SK-N-SH (cell line): ENCODE measurements around the gene CASP8AP2. TPM values are rescaled to one million over a fixed set of nuclear protein-coding genes. Genes with fewer than 3 reads are reported as not detected.

Experiments
- CTCF ChIA-PET: fragments of 300-600, 350-600 bp; formaldehyde crosslinking; extraction: SDS; loops from one replicate; lab custom pipeline; 2021; lab: Yijun Ruan, JAX
- POLR2A ChIA-PET: fragments of 350-600 bp; sonication (Branson Sonifier 250); formaldehyde crosslinking; extraction: SDS; loops from one replicate; lab custom pipeline; 2020; ENCODE audit warnings: antibody characterized with exemption, inconsistent platforms; lab: Yijun Ruan, JAX
- DNase-seq: peaks from one replicate; pipeline ENCODE4 v3.0.0; 2012
- H2AFZ ChIP-seq: fragments of 200-600 bp; sonication (generic); 2 replicates; pipeline ENCODE4 v1.8.1; 2016; ENCODE audit warnings: antibody characterized with exemption, mild to moderate bottlenecking, low read depth
- H3F3A ChIP-seq: fragments of 200-600 bp; sonication (generic); replicated peaks from 2 replicates; pipeline ENCODE3; 2016; ENCODE audit warnings: antibody characterized with exemption, mild to moderate bottlenecking; ENCODE audit not compliant: insufficient read depth
- H3K27ac ChIP-seq, 2 experiments: fragments of 200-500 bp in 1 of 2; fragments of 200-600 bp in 1 of 2; sonication (Bioruptor generic) in 1 of 2; sonication (generic), shearing (Covaris generic) in 1 of 2; 2 replicates each; pipeline versions ENCODE4 v1.5.1 to v1.6.1; 2014 to 2016; ENCODE audit warnings: low read depth in 2 of 2, inconsistent platforms in 1 of 2, low read length in 1 of 2, mild to moderate bottlenecking in 1 of 2, mixed read lengths in 1 of 2
- H3K27me3 ChIP-seq: fragments of 200-600 bp; sonication (generic), shearing (Covaris generic); 2 replicates; pipeline ENCODE4 v1.6.1; 2016; ENCODE audit warnings: mixed run types; ENCODE audit not compliant: insufficient read depth
- H3K36me3 ChIP-seq, 2 experiments: fragments of 200-500 bp in 1 of 2; fragments of 200-600 bp in 1 of 2; sonication (Bioruptor generic) in 1 of 2; sonication (generic) in 1 of 2; replicated peaks in 1 of 2; 2 replicates each; pipeline versions ENCODE3 to v1.5.1; 2014 to 2016; ENCODE audit warnings: low read length in 1 of 2, mild to moderate bottlenecking in 1 of 2; ENCODE audit not compliant: insufficient read depth in 2 of 2, control insufficient read depth in 1 of 2
- H3K4me1 ChIP-seq, 2 experiments: fragments of 200-500 bp in 1 of 2; fragments of 200-600 bp in 1 of 2; sonication (Bioruptor generic) in 1 of 2; sonication (generic), shearing (Covaris generic) in 1 of 2; 2 replicates each; pipeline versions ENCODE4 v1.5.1 to v1.6.1; 2014 to 2016; ENCODE audit warnings: low read depth in 1 of 2, low read length in 1 of 2, mixed run types in 1 of 2; ENCODE audit not compliant: insufficient read depth in 2 of 2, control insufficient read depth in 1 of 2
- H3K4me2 ChIP-seq: fragments of 200-600 bp; sonication (generic), shearing (Covaris generic); 2 replicates; pipeline ENCODE4 v1.6.1; 2017; ENCODE audit warnings: mixed run types
- H3K4me3 ChIP-seq, 2 experiments: fragments of 200-500 bp in 1 of 2; fragments of 200-600 bp in 1 of 2; sonication (Bioruptor generic) in 1 of 2; sonication (generic), shearing (Covaris generic) in 1 of 2; 2 replicates each; pipeline versions ENCODE4 v1.5.1 to v1.8.1; 2014 to 2016; ENCODE audit warnings: low read depth in 2 of 2, inconsistent platforms in 1 of 2, low read length in 1 of 2, mild to moderate bottlenecking in 1 of 2, mixed read lengths in 1 of 2, moderate library complexity in 1 of 2
- H3K79me2 ChIP-seq: fragments of 200-600 bp; sonication (generic); 2 replicates; pipeline ENCODE4 v1.8.1; 2017; ENCODE audit warnings: mild to moderate bottlenecking; ENCODE audit not compliant: insufficient read depth
- H3K9ac ChIP-seq: fragments of 200-600 bp; sonication (generic); 2 replicates; pipeline ENCODE4 v1.6.1; 2017; ENCODE audit warnings: mixed run types
- H3K9me2 ChIP-seq: fragments of 200-600 bp; sonication (generic); 2 replicates; pipeline ENCODE4 v1.6.1; 2017; ENCODE audit warnings: mixed run types
- H3K9me3 ChIP-seq: fragments of 200-600 bp; sonication (generic); 2 replicates; pipeline ENCODE4 v1.6.1; 2017; ENCODE audit warnings: mixed run types, mild to moderate bottlenecking, moderate library complexity
- H4K20me1 ChIP-seq: fragments of 200-600 bp; sonication (generic); 2 replicates; pipeline ENCODE4 v1.6.1; 2017; ENCODE audit warnings: mild to moderate bottlenecking, mixed run types; ENCODE audit not compliant: insufficient read depth
- CHD2 ChIP-seq: fragments of 150-350 bp; IDR thresholded peaks from 2 replicates; pipeline ENCODE4 v1.6.1; 2018; ENCODE audit warnings: low read length; ENCODE audit not compliant: partially characterized antibody
- EP300 ChIP-seq, 2 experiments: IDR thresholded peaks; 2 replicates each; pipeline versions ENCODE4 v1.4.0 to v1.6.1; 2012; ENCODE audit warnings: borderline replicate concordance in 1 of 2, low read depth in 1 of 2, low read length in 1 of 2
- EZH2phosphoT487 ChIP-seq: fragments of 200-600 bp; sonication (generic); IDR thresholded peaks from 2 replicates; pipeline ENCODE4 v1.6.1; 2017; ENCODE audit warnings: low read depth, mixed run types, mild to moderate bottlenecking, antibody characterized with exemption, moderate library complexity, borderline replicate concordance
- FOXJ3 ChIP-seq: sonication (generic); formaldehyde crosslinking; IDR thresholded peaks from 2 replicates; pipeline ENCODE4 v1.5.1; 2020; ENCODE audit warnings: mild to moderate bottlenecking, missing genetic modification reagents
- IRF3 ChIP-seq: fragments of 150-350 bp; IDR thresholded peaks from 2 replicates; pipeline ENCODE4 v1.6.1; 2016; ENCODE audit warnings: mild to moderate bottlenecking, low read depth, low read length
- MAX ChIP-seq: IDR thresholded peaks from 2 replicates; pipeline ENCODE4 v1.4.0; 2012; ENCODE audit warnings: low read depth
- PBX3 ChIP-seq: IDR thresholded peaks from 2 replicates; pipeline ENCODE4; 2012
- RCOR1 ChIP-seq: fragments of 150-350 bp; IDR thresholded peaks from 2 replicates; pipeline ENCODE4 v1.6.1; 2017; ENCODE audit warnings: antibody characterized with exemption, low read length
- SIN3A ChIP-seq: IDR thresholded peaks from 2 replicates; pipeline ENCODE4 v1.6.1; 2012; ENCODE audit warnings: low read depth, mild to moderate bottlenecking, low read length, moderate library complexity, borderline replicate concordance
- SMC3 ChIP-seq: IDR thresholded peaks from 2 replicates; pipeline ENCODE4 v1.6.1; 2012; ENCODE audit warnings: low read depth, low read length, improper control_type of control experiment
- TEAD4 ChIP-seq: IDR thresholded peaks from 2 replicates; pipeline ENCODE4 v1.4.0; 2012; ENCODE audit warnings: mild to moderate bottlenecking, borderline replicate concordance; ENCODE audit not compliant: insufficient read depth
- YY1 ChIP-seq: IDR thresholded peaks from 2 replicates; pipeline ENCODE4 v1.4.0; 2012; ENCODE audit warnings: low read depth, mild to moderate bottlenecking
- ZBTB33 ChIP-seq: IDR thresholded peaks from 2 replicates; pipeline ENCODE4 v1.4.0; 2012; ENCODE audit warnings: low read depth, borderline replicate concordance
- WGBS: methylation state at CpG from one replicate; pipeline ENCODE4 v1.1.6; 2017; ENCODE audit warnings: low lambda C conversion rate; 5-methylcytosine and 5-hydroxymethylcytosine counted together
- polyA plus RNA-seq, 3 experiments: library from polyadenylated mRNA; depleted of rRNA; stranded (reverse); fragments of >200 nt; gene quantifications; 2 replicates each; pipeline ENCODE4 v1.2.3, GENCODE V29; 2012

Gene CASP8AP2
- polyA plus RNA-seq, 1 of the 3 experiments (the other 2 are of a cell fraction), result 2.8 TPM

- no peaks in the 10 kb centered on the region for H3K4me1 ChIP-seq
- H3K9me2 ChIP-seq, result no peaks in the 10 kb centered on the region
- H3K36me3 ChIP-seq, result no peaks in the 10 kb centered on the region
- no peak overlapping the region for H3K9ac ChIP-seq
- no peaks in the 10 kb centered on the region for H4K20me1 ChIP-seq
- ChIA-PET POLR2A (no interaction called here), CTCF (no interaction called here)
- H3K79me2 ChIP-seq, result no peaks in the 10 kb centered on the region
- H3F3A ChIP-seq, result no peaks in the 10 kb centered on the region
- H3K4me2 ChIP-seq, result no peak overlapping the region
- H3K27ac ChIP-seq, result no peak overlapping the region
- DNase-seq, result peak; percentile 21
- TF ChIP-seq PBX3, result no peak
- TF ChIP-seq CHD2, result no peak
- TF ChIP-seq EZH2phosphoT487, result no peak
- TF ChIP-seq IRF3, result no peak
- no peak for TF ChIP-seq RCOR1
- no peak for TF ChIP-seq TEAD4
- no peak for TF ChIP-seq SMC3
- no peak for TF ChIP-seq FOXJ3 (CRISPR knock-in tag)
- TF ChIP-seq YY1, result no peak
- TF ChIP-seq SIN3A, result no peak
- no peaks in the 10 kb centered on the region for H3K27me3 ChIP-seq
- H3K4me3 ChIP-seq, result no peak overlapping the region
- no peaks in the 10 kb centered on the region for H3K9me3 ChIP-seq
- WGBS, result 87% methylated on average over 13 of the region's 43 CpGs
- H2AFZ ChIP-seq, result no peak overlapping the region
Measured at GRCh38 chr6:89887452-89888137, 57.9 kb downstream of the CASP8AP2 start.

- Histone ChIP-seq H4K20me1 (no peaks in the 10 kb centered on the region), H3F3A (no peaks in the 10 kb centered on the region), H3K9ac (no peak overlapping the region), H3K9me2 (no peaks in the 10 kb centered on the region), H3K4me2 (no peak overlapping the region), H3K36me3 (no peaks in the 10 kb centered on the region), H3K27me3 (no peaks in the 10 kb centered on the region), H3K9me3 (no peaks in the 10 kb centered on the region), H3K4me3 (no peak overlapping the region), H2AFZ (no peak overlapping the region), H3K4me1 (no peaks in the 10 kb centered on the region), H3K79me2 (no peaks in the 10 kb centered on the region), H3K27ac (no peak overlapping the region)
- DNase-seq, result no peak
- POLR2A ChIA-PET, result interaction anchor here (0.6 kb wide), 1 partner anchor 33 kb away, joined by 5 read pairs; no protein-coding TSS in a partner anchor
- CTCF ChIA-PET, result no interaction called here
- WGBS, result 69% methylated on average over 6 of the region's 7 CpGs
- no peak for TF ChIP-seq CHD2
- TF ChIP-seq MAX, result no peak
- no peak for TF ChIP-seq PBX3
- no peak for TF ChIP-seq SIN3A
- TF ChIP-seq EP300 (IDR thresholded peaks at IDR 0.05; ENCODE audit: borderline replicate concordance in 1 of 2, low read depth in 1 of 2, low read length in 1 of 2), result no peak
- TF ChIP-seq ZBTB33, result no peak
Measured at GRCh38 chr6:89888138-89888514, 58.4 kb downstream of the CASP8AP2 start.
